Measurements from ENCODE around the gene CEPT1.

The CEPT1 gene

GRCh38 chr1:111190931-111191451 lies 51.0 kb downstream of the CEPT1 start:
- TF ChIP-seq CTCF (IDR thresholded peaks at IDR 0.05), result no peak

- no peak for TF ChIP-seq CTCF (IDR thresholded peaks at IDR 0.05)
Observed at GRCh38 chr1:111191496-111191895, 51.5 kb downstream of the CEPT1 start.

- TF ChIP-seq CTCF (IDR thresholded peaks at IDR 0.05), result no peak
Observed at GRCh38 chr1:111192074-111192473, 52.1 kb downstream of the CEPT1 start.

- no peak for TF ChIP-seq CTCF (IDR thresholded peaks at IDR 0.05)
Observed at GRCh38 chr1:111192658-111193519, 52.9 kb downstream of the CEPT1 start.

- TF ChIP-seq CTCF (IDR thresholded peaks at IDR 0.05), result no peak
Observed at GRCh38 chr1:111193712-111194480, 53.9 kb downstream of the CEPT1 start.

- TF ChIP-seq CTCF (IDR thresholded peaks at IDR 0.05), result no peak
Observed at GRCh38 chr1:111195002-111195684, 55.1 kb downstream of the CEPT1 start.

GRCh38 chr1:111196213-111196612 lies 56.2 kb downstream of the CEPT1 start:
- TF ChIP-seq CTCF (IDR thresholded peaks at IDR 0.05), result no peak

All from LNCAP (cell line).